GM23338 (cell line): ENCODE results near the gene HIF3A. TPM values are rescaled to one million over a fixed set of nuclear protein-coding genes. Genes with fewer than 3 reads are reported as not detected.

ENCODE experiments used
- ATAC-seq: fragments of 200-7000 bp; cut with Tn5 transposase; 3 replicates; pipeline ENCODE4 v1.9.1; 2020
- DNase-seq: peaks from one replicate; pipeline ENCODE4 v3.0.0-alpha.2; 2015; ENCODE audit warnings: low spot score
- H2AFZ ChIP-seq: fragments of 200-600 bp; sonication (generic); 2 replicates; pipeline ENCODE4 v1.8.0; 2016; ENCODE audit warnings: antibody characterized with exemption, mild to moderate bottlenecking, moderate library complexity
- H3F3A ChIP-seq: fragments of 200-600 bp; sonication (generic); replicated peaks from 2 replicates; pipeline ENCODE4 v1.8.0; 2017; ENCODE audit warnings: antibody characterized with exemption, mixed run types, low read depth
- H3K27ac ChIP-seq: fragments of 200-600 bp; sonication (generic); 2 replicates; pipeline ENCODE4 v1.6.1; 2016; ENCODE audit warnings: low read depth
- H3K27me3 ChIP-seq: fragments of 200-600 bp; sonication (generic); 2 replicates; pipeline ENCODE4 v1.8.0; 2016; ENCODE audit warnings: mild to moderate bottlenecking, mixed run types, moderate library complexity; ENCODE audit not compliant: insufficient read depth
- H3K36me3 ChIP-seq: fragments of 200-600 bp; sonication (generic); 2 replicates; pipeline ENCODE4 v1.8.0; 2016; ENCODE audit warnings: mild to moderate bottlenecking; ENCODE audit not compliant: insufficient read depth
- H3K4me1 ChIP-seq: fragments of 200-600 bp; sonication (generic); 2 replicates; pipeline ENCODE4 v1.8.0; 2016; ENCODE audit warnings: mild to moderate bottlenecking, moderate library complexity; ENCODE audit not compliant: insufficient read depth
- H3K4me2 ChIP-seq: fragments of 200-600 bp; sonication (generic); 2 replicates; pipeline ENCODE4 v1.7.1; 2017; ENCODE audit warnings: mixed run types
- H3K4me3 ChIP-seq: fragments of 200-600 bp; sonication (generic); 2 replicates; pipeline ENCODE4 v1.6.1; 2016; ENCODE audit warnings: mixed run types
- H3K79me2 ChIP-seq: fragments of 200-600 bp; sonication (generic); replicated peaks from 2 replicates; pipeline ENCODE4 v1.8.0; 2017; ENCODE audit warnings: mild to moderate bottlenecking; ENCODE audit not compliant: insufficient read depth
- H3K9me2 ChIP-seq: fragments of 200-600 bp; sonication (generic); 2 replicates; pipeline ENCODE4 v1.8.0; 2017; ENCODE audit not compliant: insufficient read depth
- H4K20me1 ChIP-seq: fragments of 200-600 bp; sonication (generic); replicated peaks from 2 replicates; pipeline ENCODE4 v1.8.0; 2017; ENCODE audit warnings: mild to moderate bottlenecking; ENCODE audit not compliant: insufficient read depth
- H3K27ac Mint-ChIP-seq: 2 replicates; pipeline ENCODE4 v1.8.0; 2020; ENCODE audit warnings: inconsistent platforms, mild to moderate bottlenecking, moderate library complexity, mixed read lengths
- H3K27me3 Mint-ChIP-seq: 3 replicates; pipeline ENCODE4 v1.8.0; 2022; ENCODE audit warnings: low read depth, mild to moderate bottlenecking, moderate library complexity, mixed read lengths, inconsistent platforms; ENCODE audit not compliant: insufficient read depth, poor library complexity
- H3K36me3 Mint-ChIP-seq: 3 replicates; pipeline ENCODE4 v1.8.0; 2021; ENCODE audit warnings: low read depth, mild to moderate bottlenecking, inconsistent platforms, moderate library complexity, mixed read lengths
- H3K4me1 Mint-ChIP-seq: 3 replicates; pipeline ENCODE4 v1.8.0; 2020; ENCODE audit warnings: mild to moderate bottlenecking, inconsistent platforms, mixed read lengths
- H3K4me3 Mint-ChIP-seq: 3 replicates; pipeline ENCODE4 v1.8.0; 2021; ENCODE audit warnings: moderate library complexity, mild to moderate bottlenecking, inconsistent platforms, mixed read lengths
- H3K9me3 Mint-ChIP-seq: 3 replicates; pipeline ENCODE4 v1.8.0; 2020; ENCODE audit warnings: moderate library complexity, mild to moderate bottlenecking, inconsistent platforms, mixed read lengths
- CREB1 ChIP-seq: fragments of 250-450 bp; sonication (Bioruptor Pico); IDR thresholded peaks from 2 replicates; pipeline ENCODE4 v1.5.0; 2020; ENCODE audit warnings: low read depth, mild to moderate bottlenecking, moderate library complexity
- CTCF ChIP-seq, 2 experiments: fragments of 200-600 bp in 1 of 2; sonication (generic) in 1 of 2; conservative IDR thresholded peaks; 2 replicates each; pipeline versions ENCODE4 v1.5.1 to v1.6.1; 2016 to 2017; ENCODE audit warnings: antibody characterized with exemption in 2 of 2, low read depth in 2 of 2, mild to moderate bottlenecking in 2 of 2, moderate library complexity in 1 of 2
- EZH2 ChIP-seq: fragments of 200-600 bp; sonication (generic); IDR thresholded peaks from one replicate; pipeline ENCODE4 v1.8.0; 2017; ENCODE audit warnings: antibody characterized with exemption, mild to moderate bottlenecking, low read depth; ENCODE audit not compliant: unreplicated experiment
- JUNB ChIP-seq: IDR thresholded peaks from one replicate; pipeline ENCODE4 v1.6.1; 2016; ENCODE audit warnings: antibody characterized with exemption; ENCODE audit not compliant: unreplicated experiment
- NANOG ChIP-seq: IDR thresholded peaks from 2 replicates; pipeline ENCODE4 v1.6.1; 2016; ENCODE audit warnings: antibody characterized with exemption, borderline replicate concordance
- ZNF114 ChIP-seq: fragments of 250-450 bp; sonication (Bioruptor Pico); IDR thresholded peaks from 2 replicates; pipeline ENCODE4 v1.5.0; 2020; ENCODE audit warnings: mild to moderate bottlenecking, moderate library complexity
- ZNF331 ChIP-seq: fragments of 250-450 bp; sonication (Bioruptor Pico); IDR thresholded peaks from 2 replicates; pipeline ENCODE4 v1.5.0; 2020; ENCODE audit warnings: low read depth, mild to moderate bottlenecking, moderate library complexity
- ZNF462 ChIP-seq: fragments of 250-450 bp; sonication (Bioruptor Pico); IDR thresholded peaks from 2 replicates; pipeline ENCODE4 v1.5.0; 2020; ENCODE audit warnings: mild to moderate bottlenecking, moderate library complexity
- polyA plus RNA-seq: library from polyadenylated mRNA; unstranded; fragments of >200 nt; fragmentation: Nextera tagmentation; extraction: Ambion mirVana; gene quantifications from 2 replicates; pipeline ENCODE4 v1.2.1, GENCODE V29; 2016
- total RNA-seq: library from RNA; depleted of rRNA; stranded (reverse); fragments of >200 nt; shearing (Covaris generic); gene quantifications from 2 replicates; pipeline ENCODE4 v1.2.3, GENCODE V29; 2014

HIF3A gene
- total and polyA plus RNA-seq, 2 experiments from 2014 or later = 20.4 to 70.5 TPM

- Mint-ChIP-seq H3K36me3 (peaks cover 38% of the 10 kb centered on the region), H3K27ac (no peak overlapping the region; the same call in 1 of the 2 replicates), H3K4me3 (no peak overlapping the region), H3K27me3 (peaks cover 6% of the 10 kb centered on the region), H3K4me1 (no peaks in the 10 kb centered on the region), H3K9me3 (no peaks in the 10 kb centered on the region; the same call in 2 of the 3 replicates)
- H3K4me3 ChIP-seq = no peak overlapping the region
- TF ChIP-seq ZNF331 (CRISPR knock-in tag) (no peak), NANOG (no peak), CREB1 (CRISPR knock-in tag) (no peak), ZNF114 (no peak), CTCF (conservative IDR thresholded peaks at IDR 0.05; ENCODE audit: low read depth in 2 of 2) (no peak), EZH2 (no peak), JUNB (no peak), ZNF462 (CRISPR knock-in tag) (no peak)
- H3K4me2 ChIP-seq = no peak overlapping the region
- DNase-seq (no peak), ATAC-seq (no peak)
- H3K27ac ChIP-seq = no peak overlapping the region
- no peak overlapping the region for H2AFZ ChIP-seq
- H3F3A ChIP-seq = no peaks in the 10 kb centered on the region
- no peaks in the 10 kb centered on the region for H4K20me1 ChIP-seq
- H3K27me3 ChIP-seq = no peaks in the 10 kb centered on the region
- no peaks in the 10 kb centered on the region for H3K9me2 ChIP-seq
- no peaks in the 10 kb centered on the region for H3K79me2 ChIP-seq
- H3K4me1 ChIP-seq = no peaks in the 10 kb centered on the region
- H3K36me3 ChIP-seq = no peaks in the 10 kb centered on the region
These were observed 20.5 kb downstream of the HIF3A start for GRCh38 chr19:46317339-46317738.
